Smooth muscle cell (in vitro differentiated cells): ENCODE measurements around the gene FBP2. TPM values are rescaled to one million over a fixed set of nuclear protein-coding genes. Genes with fewer than 3 reads are reported as not detected.

Experiments used
- DNase-seq: peaks from one replicate; lab custom pipeline; 2025; ENCODE audit not compliant: unreplicated experiment; lab: John Stamatoyannopoulos, UW
- H2AFZ ChIP-seq: fragments of 200-600 bp; sonication (generic); 2 replicates; pipeline ENCODE4 v1.6.0; 2016; ENCODE audit warnings: antibody characterized with exemption, low read depth, mild to moderate bottlenecking
- H3F3A ChIP-seq: fragments of 200-600 bp; sonication (generic); 2 replicates; pipeline ENCODE4 v1.6.0; 2017; ENCODE audit warnings: antibody characterized with exemption, low read depth
- H3K27ac ChIP-seq: fragments of 200-600 bp; sonication (generic); 2 replicates; pipeline ENCODE4 v1.5.1; 2016; ENCODE audit warnings: low read depth, mild to moderate bottlenecking
- H3K27me3 ChIP-seq: fragments of 200-600 bp; sonication (generic); 2 replicates; pipeline ENCODE4 v1.6.1; 2016; ENCODE audit warnings: low read depth, mild to moderate bottlenecking
- H3K36me3 ChIP-seq: fragments of 200-600 bp; sonication (generic); 2 replicates; pipeline ENCODE4 v1.5.1; 2016; ENCODE audit warnings: low read depth
- H3K4me1 ChIP-seq: fragments of 200-600 bp; sonication (generic); 2 replicates; pipeline ENCODE4 v1.5.1; 2016; ENCODE audit warnings: low read depth
- H3K4me2 ChIP-seq: fragments of 200-600 bp; sonication (generic); 2 replicates; pipeline ENCODE4 v1.6.0; 2016; ENCODE audit warnings: mild to moderate bottlenecking
- H3K4me3 ChIP-seq: fragments of 200-600 bp; sonication (generic); 2 replicates; pipeline ENCODE4 v1.5.1; 2016; ENCODE audit warnings: mild to moderate bottlenecking
- H3K79me2 ChIP-seq: fragments of 200-600 bp; sonication (generic); 2 replicates; pipeline ENCODE4 v1.6.0; 2016; ENCODE audit warnings: low read depth, mild to moderate bottlenecking
- H3K9ac ChIP-seq: fragments of 200-600 bp; sonication (generic); 2 replicates; pipeline ENCODE4 v1.6.0; 2016; ENCODE audit warnings: low read depth
- H3K9me3 ChIP-seq: fragments of 200-600 bp; sonication (generic); replicated peaks from 2 replicates; pipeline ENCODE4 v1.5.1; 2016; ENCODE audit warnings: low read depth
- H4K20me1 ChIP-seq: fragments of 200-600 bp; sonication (generic); 2 replicates; pipeline ENCODE4 v1.6.0; 2016; ENCODE audit warnings: low read depth
- CTCF ChIP-seq: fragments of 200-600 bp; sonication (generic); IDR thresholded peaks from 2 replicates; pipeline ENCODE4 v1.5.1; 2017; ENCODE audit warnings: borderline replicate concordance, mild to moderate bottlenecking, antibody characterized with exemption; ENCODE audit not compliant: insufficient read depth, poor library complexity, severe bottlenecking
- WGBS: methylation state at CpG from one replicate; pipeline ENCODE4 v1.1.7; 2016; ENCODE audit warnings: low lambda C conversion rate; 5-methylcytosine and 5-hydroxymethylcytosine counted together
- polyA plus RNA-seq: library from polyadenylated mRNA; unstranded; fragments of >200 nt; fragmentation: Nextera tagmentation; extraction: Ambion mirVana; gene quantifications from 2 replicates; pipeline ENCODE4 v1.2.1, GENCODE V29; 2016
- total RNA-seq: library from RNA; depleted of rRNA; stranded (reverse); fragments of >200 nt; gene quantifications from 2 replicates; pipeline ENCODE4 v1.2.3, GENCODE V29; 2014

Gene FBP2
- total and polyA plus RNA-seq, 2 experiments from 2014 or later: not detected

GRCh38 chr9:94619026-94619425 lies 25.4 kb upstream of the FBP2 start:
- WGBS: 44% methylated on average over 4 of the region's 4 CpGs
- H3K27me3 ChIP-seq: no peaks in the 10 kb centered on the region
- no peak overlapping the region for H3K4me3 ChIP-seq
- H4K20me1 ChIP-seq: no peaks in the 10 kb centered on the region
- no peaks in the 10 kb centered on the region for H3F3A ChIP-seq
- TF ChIP-seq CTCF: no peak
- DNase-seq: no peak
- H3K9ac ChIP-seq: no peak overlapping the region
- H3K4me1 ChIP-seq: no peaks in the 10 kb centered on the region
- no peak overlapping the region for H2AFZ ChIP-seq
- no peak overlapping the region for H3K4me2 ChIP-seq
- no peaks in the 10 kb centered on the region for H3K9me3 ChIP-seq
- H3K27ac ChIP-seq: no peak overlapping the region
- H3K36me3 ChIP-seq: no peaks in the 10 kb centered on the region
- no peaks in the 10 kb centered on the region for H3K79me2 ChIP-seq

- no peak overlapping the region for H3K4me2 ChIP-seq
- no peaks in the 10 kb centered on the region for H3K79me2 ChIP-seq
- H3K9me3 ChIP-seq: no peaks in the 10 kb centered on the region
- H3K4me1 ChIP-seq: peaks cover 7% of the 10 kb centered on the region
- no peak overlapping the region for H3K27ac ChIP-seq
- no peaks in the 10 kb centered on the region for H3F3A ChIP-seq
- no peak for DNase-seq
- H3K27me3 ChIP-seq: no peaks in the 10 kb centered on the region
- no peak for TF ChIP-seq CTCF
- 89% methylated on average over 3 of the region's 3 CpGs for WGBS
- no peak overlapping the region for H2AFZ ChIP-seq
- H3K36me3 ChIP-seq: no peaks in the 10 kb centered on the region
- H3K9ac ChIP-seq: no peak overlapping the region
- H4K20me1 ChIP-seq: no peaks in the 10 kb centered on the region
- no peak overlapping the region for H3K4me3 ChIP-seq
Measured at GRCh38 chr9:94613003-94613402, 19.4 kb upstream of the FBP2 start.

GRCh38 chr9:94612071-94612470 lies 18.4 kb upstream of the FBP2 start:
- H2AFZ ChIP-seq: no peak overlapping the region
- H3K9ac ChIP-seq: no peak overlapping the region
- no peaks in the 10 kb centered on the region for H3K79me2 ChIP-seq
- H3K4me3 ChIP-seq: no peak overlapping the region
- no peak for DNase-seq
- H4K20me1 ChIP-seq: no peaks in the 10 kb centered on the region
- no peaks in the 10 kb centered on the region for H3K36me3 ChIP-seq
- H3K9me3 ChIP-seq: no peaks in the 10 kb centered on the region
- no peaks in the 10 kb centered on the region for H3F3A ChIP-seq
- no peak overlapping the region for H3K4me2 ChIP-seq
- TF ChIP-seq CTCF: no peak
- peaks cover 16% of the 10 kb centered on the region for H3K4me1 ChIP-seq
- no peaks in the 10 kb centered on the region for H3K27me3 ChIP-seq
- no peak overlapping the region for H3K27ac ChIP-seq
- WGBS: 94% methylated on average over 7 of the region's 7 CpGs

- 84% methylated on average over 3 of the region's 3 CpGs for WGBS
- no peak for TF ChIP-seq CTCF
Measured at GRCh38 chr9:94611638-94612068, 18.0 kb upstream of the FBP2 start.

More at GRCh38 chr9:94611638-94612068, 18.0 kb upstream of the FBP2 start:
- H4K20me1 ChIP-seq: no peaks in the 10 kb centered on the region
- no peak for DNase-seq
- peaks cover 19% of the 10 kb centered on the region for H3K4me1 ChIP-seq
- no peaks in the 10 kb centered on the region for H3K9me3 ChIP-seq
- no peak overlapping the region for H2AFZ ChIP-seq
- no peak overlapping the region for H3K27ac ChIP-seq
- H3K4me3 ChIP-seq: no peak overlapping the region
- H3K27me3 ChIP-seq: no peaks in the 10 kb centered on the region
- H3K36me3 ChIP-seq: no peaks in the 10 kb centered on the region
- no peaks in the 10 kb centered on the region for H3F3A ChIP-seq
- no peak overlapping the region for H3K9ac ChIP-seq
- no peaks in the 10 kb centered on the region for H3K79me2 ChIP-seq
- H3K4me2 ChIP-seq: no peak overlapping the region
